ENCODE data around the gene SLC6A13. TPM values are rescaled to one million over a fixed set of nuclear protein-coding genes. Genes with fewer than 3 reads are reported as not detected.

SLC6A13 gene
- total and polyA plus RNA-seq, 2 donors (not counting 1 experiment from before 2014, with no cell fraction given) = 0.22 to 0.54 TPM

DNA sequence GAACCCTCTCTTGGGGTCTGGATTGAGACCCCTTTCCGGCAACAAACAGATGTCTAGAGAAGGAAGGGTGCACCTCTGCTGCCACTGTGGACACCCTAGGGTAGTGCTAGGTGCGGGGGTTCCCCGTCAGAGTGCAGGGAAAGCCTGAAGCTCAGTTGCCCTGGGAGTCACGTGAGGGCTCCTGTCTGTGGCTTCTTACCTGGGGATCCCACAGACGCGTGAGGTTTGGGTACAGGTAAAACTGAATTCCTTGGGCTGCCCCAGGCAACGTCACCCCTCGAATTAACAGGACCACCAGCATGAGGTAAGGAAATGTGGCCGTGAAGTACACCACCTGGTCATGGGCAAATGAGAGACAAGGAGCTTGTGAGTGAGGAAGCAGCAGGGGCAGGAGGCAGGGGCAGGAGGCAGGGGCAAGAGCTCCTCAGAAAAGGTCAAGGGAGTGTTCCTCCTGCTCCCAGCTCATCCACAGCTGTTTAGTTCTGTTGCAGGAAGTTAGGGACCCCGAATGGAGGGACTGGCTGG is 27.7 kb downstream of the SLC6A13 start:
- Histone ChIP-seq H4K20me1 (ENCODE audit: control insufficient read depth, insufficient read depth, low read length, poor library complexity, severe bottlenecking) (no peaks in the 10 kb centered on the region), H3K79me2 (ENCODE audit: control insufficient read depth, insufficient read depth, low read length) (no peaks in the 10 kb centered on the region), H3K4me3 (ENCODE audit: control extremely low read depth in 1 of 5, extremely low read depth in 1 of 5, insufficient read depth in 1 of 5, low read depth in 2 of 5, low read length in 4 of 5) (no peak overlapping the region), H3K9me3 (ENCODE audit: control extremely low read depth in 1 of 3, control insufficient read depth in 2 of 3, insufficient read depth in 1 of 3, low read length in 2 of 3) (peaks cover 0 to 26% (median 3%) of the 10 kb centered on the region in 3 donors), H2AFZ (ENCODE audit: insufficient read depth, low read depth, low read length, poor library complexity, severe bottlenecking) (no peak overlapping the region), H3K4me1 (ENCODE audit: control insufficient read depth in 2 of 2, insufficient read depth in 2 of 2, low read length in 2 of 2) (no peaks in the 10 kb centered on the region), H3K36me3 (replicated peaks in 1 of 2; ENCODE audit: control extremely low read depth in 1 of 2, control insufficient read depth in 1 of 2, extremely low read depth in 1 of 2, insufficient read depth in 2 of 2, low read length in 1 of 2) (no peaks in the 10 kb centered on the region), H3K27me3 (replicated peaks in 1 of 4; ENCODE audit: control extremely low read depth in 1 of 4, control insufficient read depth in 3 of 4, insufficient read depth in 4 of 4, low read length in 3 of 4) (no peaks in the 10 kb centered on the region), H3K9ac (ENCODE audit: low read length) (no peak overlapping the region), H3K27ac (ENCODE audit: low read length in 2 of 2) (no peak overlapping the region), H3K4me2 (replicated peaks; ENCODE audit: low read depth, low read length, poor library complexity, severe bottlenecking) (no peak overlapping the region)
- H3K4me1 Mint-ChIP-seq = no peaks in the 10 kb centered on the region
- no peak for TF ChIP-seq EZH2 (IDR thresholded peaks at IDR 0.05; ENCODE audit: borderline replicate concordance, insufficient read depth, low read depth, low read length, poor library complexity, severe bottlenecking)
- TF ChIP-seq, protein P1, sequence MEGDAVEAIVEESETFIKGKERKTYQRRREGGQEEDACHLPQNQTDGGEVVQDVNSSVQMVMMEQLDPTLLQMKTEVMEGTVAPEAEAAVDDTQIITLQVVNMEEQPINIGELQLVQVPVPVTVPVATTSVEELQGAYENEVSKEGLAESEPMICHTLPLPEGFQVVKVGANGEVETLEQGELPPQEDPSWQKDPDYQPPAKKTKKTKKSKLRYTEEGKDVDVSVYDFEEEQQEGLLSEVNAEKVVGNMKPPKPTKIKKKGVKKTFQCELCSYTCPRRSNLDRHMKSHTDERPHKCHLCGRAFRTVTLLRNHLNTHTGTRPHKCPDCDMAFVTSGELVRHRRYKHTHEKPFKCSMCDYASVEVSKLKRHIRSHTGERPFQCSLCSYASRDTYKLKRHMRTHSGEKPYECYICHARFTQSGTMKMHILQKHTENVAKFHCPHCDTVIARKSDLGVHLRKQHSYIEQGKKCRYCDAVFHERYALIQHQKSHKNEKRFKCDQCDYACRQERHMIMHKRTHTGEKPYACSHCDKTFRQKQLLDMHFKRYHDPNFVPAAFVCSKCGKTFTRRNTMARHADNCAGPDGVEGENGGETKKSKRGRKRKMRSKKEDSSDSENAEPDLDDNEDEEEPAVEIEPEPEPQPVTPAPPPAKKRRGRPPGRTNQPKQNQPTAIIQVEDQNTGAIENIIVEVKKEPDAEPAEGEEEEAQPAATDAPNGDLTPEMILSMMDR (IDR thresholded peaks at IDR 0.05) = no peak
- intact Hi-C loops (cut with micrococcal nuclease) = no loop called here
- peaks cover 9% of the 10 kb centered on the region for H3K9me3 Mint-ChIP-seq (ENCODE audit: insufficient read depth)
- no peak overlapping the region for H3K4me3 Mint-ChIP-seq
- CTCF ChIA-PET = no interaction called here
- ATAC-seq (ENCODE audit: low read depth) (no peak), DNase-seq (no peak)
- no peak overlapping the region for H3K27ac Mint-ChIP-seq
- peaks cover 28% of the 10 kb centered on the region for H3K27me3 Mint-ChIP-seq
- POLR2A ChIA-PET = no interaction called here
- WGBS (ENCODE audit: insufficient coverage) = 98% methylated on average over 8 of the region's 10 CpGs

DNA sequence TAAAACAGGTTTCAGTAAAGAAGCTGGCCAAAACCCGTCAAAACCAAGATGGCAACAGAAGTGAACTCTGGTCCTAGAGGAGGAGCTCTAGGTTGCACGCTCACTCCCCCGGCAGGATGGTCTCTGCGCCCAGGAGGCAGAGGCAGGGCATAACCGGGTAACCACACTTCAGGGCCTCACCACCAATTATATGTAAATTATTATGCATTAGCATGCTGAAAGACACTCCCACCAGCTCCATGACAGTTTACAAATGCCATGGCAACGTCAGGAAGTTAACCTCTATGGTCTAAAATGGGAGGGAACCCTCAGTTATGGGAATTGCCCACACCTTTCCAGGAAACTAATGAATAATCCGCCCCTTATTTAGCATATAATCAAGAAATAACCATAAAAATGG is 28.6 kb downstream of the SLC6A13 start:
- no peak overlapping the region for H3K4me2 ChIP-seq (replicated peaks; ENCODE audit: low read depth, low read length, poor library complexity, severe bottlenecking)
- DNase-seq (no peak), ATAC-seq (ENCODE audit: low read depth) (no peak)
- H3K4me3 ChIP-seq (ENCODE audit: control extremely low read depth in 1 of 5, extremely low read depth in 1 of 5, insufficient read depth in 1 of 5, low read depth in 2 of 5, low read length in 4 of 5) = no peak overlapping the region
- Mint-ChIP-seq H3K27ac (no peak overlapping the region), H3K9me3 (ENCODE audit: insufficient read depth) (peaks cover 9% of the 10 kb centered on the region), H3K4me1 (no peaks in the 10 kb centered on the region), H3K4me3 (no peak overlapping the region), H3K27me3 (peaks cover 30% of the 10 kb centered on the region)
- H4K20me1 ChIP-seq (ENCODE audit: control insufficient read depth, insufficient read depth, low read length, poor library complexity, severe bottlenecking) = no peaks in the 10 kb centered on the region
- intact Hi-C loops (cut with micrococcal nuclease) = no loop called here
- no peak overlapping the region for H3K27ac ChIP-seq (ENCODE audit: low read length in 2 of 2)
- H3K79me2 ChIP-seq (ENCODE audit: control insufficient read depth, insufficient read depth, low read length) = no peaks in the 10 kb centered on the region
- no peaks in the 10 kb centered on the region for H3K36me3 ChIP-seq (replicated peaks in 1 of 2; ENCODE audit: control extremely low read depth in 1 of 2, control insufficient read depth in 1 of 2, extremely low read depth in 1 of 2, insufficient read depth in 2 of 2, low read length in 1 of 2)
- H3K9ac ChIP-seq (ENCODE audit: low read length) = no peak overlapping the region
- POLR2A ChIA-PET = no interaction called here
- TF ChIP-seq, protein P1 (IDR thresholded peaks at IDR 0.05) = no peak
- no peak for TF ChIP-seq EZH2 (IDR thresholded peaks at IDR 0.05; ENCODE audit: borderline replicate concordance, insufficient read depth, low read depth, low read length, poor library complexity, severe bottlenecking)
- no peaks in the 10 kb centered on the region for H3K27me3 ChIP-seq (replicated peaks in 1 of 4; ENCODE audit: control extremely low read depth in 1 of 4, control insufficient read depth in 3 of 4, insufficient read depth in 4 of 4, low read length in 3 of 4)
- CTCF ChIA-PET = no interaction called here
- H2AFZ ChIP-seq (ENCODE audit: insufficient read depth, low read depth, low read length, poor library complexity, severe bottlenecking) = no peak overlapping the region
- no peaks in the 10 kb centered on the region for H3K4me1 ChIP-seq (ENCODE audit: control insufficient read depth in 2 of 2, insufficient read depth in 2 of 2, low read length in 2 of 2)
- peaks cover 0 to 26% (median 3%) of the 10 kb centered on the region in 3 donors for H3K9me3 ChIP-seq (ENCODE audit: control extremely low read depth in 1 of 3, control insufficient read depth in 2 of 3, insufficient read depth in 1 of 3, low read length in 2 of 3)
- WGBS (ENCODE audit: insufficient coverage) = 97% methylated on average over 3 of the region's 7 CpGs

All from B cell (primary cell).